SK-N-SH treated with all-trans-retinoic acid at 6 μM for 48 hours (cell line): ENCODE measurements around the gene RLN3.

Experiments used
- ATAC-seq: fragments of 200-7000 bp; cut with Tn5 transposase; 3 replicates; pipeline ENCODE4 v1.9.1; 2020; ENCODE audit warnings: mild to moderate bottlenecking, moderate library complexity
- ARNTL ChIP-seq: fragments of 450-650 bp; formaldehyde crosslinking; IDR thresholded peaks from 2 replicates; pipeline ENCODE4 v1.5.0; 2020; ENCODE audit warnings: low read depth, mild to moderate bottlenecking, moderate library complexity, borderline replicate concordance
- BACH2 ChIP-seq: fragments of 250-450 bp; sonication (Bioruptor Pico); IDR thresholded peaks from 2 replicates; pipeline ENCODE4 v1.9.0; 2021; ENCODE audit warnings: mild to moderate bottlenecking, borderline replicate concordance
- CREB5 ChIP-seq: fragments of 250-450 bp; sonication (Bioruptor Pico); IDR thresholded peaks from 2 replicates; pipeline ENCODE4 v1.5.1; 2020; ENCODE audit warnings: low read depth, mild to moderate bottlenecking, moderate library complexity
- CSDC2 ChIP-seq: fragments of 250-450 bp; sonication (Bioruptor Pico); IDR thresholded peaks from 2 replicates; pipeline ENCODE4 v1.5.0; 2020; ENCODE audit warnings: mild to moderate bottlenecking, moderate library complexity
- ESRRG ChIP-seq: fragments of 250-450 bp; sonication (Bioruptor Pico); IDR thresholded peaks from 2 replicates; pipeline ENCODE4 v1.6.1; 2021; ENCODE audit warnings: mild to moderate bottlenecking
- GLIS3 ChIP-seq: fragments of 250-450 bp; sonication (Bioruptor Pico); IDR thresholded peaks from 2 replicates; pipeline ENCODE4 v1.5.0; 2020; ENCODE audit warnings: mild to moderate bottlenecking, moderate library complexity
- ISL1 ChIP-seq: fragments of 250-450 bp; sonication (Bioruptor Pico); IDR thresholded peaks from 2 replicates; pipeline ENCODE4 v2.1.2; 2022; ENCODE audit warnings: mild to moderate bottlenecking, moderate library complexity
- POU6F1 ChIP-seq: fragments of 250-450 bp; sonication (Bioruptor Pico); IDR thresholded peaks from 2 replicates; pipeline ENCODE4 v1.8.0; 2021; ENCODE audit warnings: low read depth, mild to moderate bottlenecking, moderate library complexity, borderline replicate concordance
- PPARA ChIP-seq: fragments of 250-450 bp; sonication (Bioruptor Pico); IDR thresholded peaks from 2 replicates; pipeline ENCODE4 v1.5.0; 2020; ENCODE audit warnings: mild to moderate bottlenecking, borderline replicate concordance
- RARB ChIP-seq: fragments of 250-450 bp; sonication (Bioruptor Pico); IDR thresholded peaks from 2 replicates; pipeline ENCODE4 v1.8.0; 2021; ENCODE audit warnings: mild to moderate bottlenecking, moderate library complexity
- SNAI2 ChIP-seq: fragments of 250-450 bp; sonication (Bioruptor Pico); IDR thresholded peaks from 2 replicates; pipeline ENCODE4 v1.5.0; 2020; ENCODE audit warnings: mild to moderate bottlenecking, moderate library complexity
- TCF4 ChIP-seq: fragments of 250-450 bp; sonication (Bioruptor Pico); IDR thresholded peaks from 2 replicates; pipeline ENCODE4 v1.8.0; 2021; ENCODE audit warnings: mild to moderate bottlenecking, moderate library complexity, borderline replicate concordance
- TOX ChIP-seq: fragments of 250-450 bp; sonication (Bioruptor Pico); IDR thresholded peaks from 2 replicates; pipeline ENCODE4 v1.8.0; 2021; ENCODE audit warnings: mild to moderate bottlenecking, moderate library complexity, borderline replicate concordance
- TSHZ2 ChIP-seq: fragments of 250-450 bp; sonication (Bioruptor Pico); IDR thresholded peaks from 2 replicates; pipeline ENCODE4 v1.5.0; 2020; ENCODE audit warnings: mild to moderate bottlenecking, moderate library complexity
- ZC3H10 ChIP-seq: fragments of 250-450 bp; sonication (Bioruptor Pico); IDR thresholded peaks from 2 replicates; pipeline ENCODE4 v1.5.1; 2021; ENCODE audit warnings: mild to moderate bottlenecking, moderate library complexity
- ZFP3 ChIP-seq: fragments of 250-450 bp; sonication (Bioruptor Pico); IDR thresholded peaks from 2 replicates; pipeline ENCODE4 v1.5.0; 2020; ENCODE audit warnings: mild to moderate bottlenecking, moderate library complexity
- ZFP30 ChIP-seq: fragments of 450-650 bp; formaldehyde crosslinking; IDR thresholded peaks from 2 replicates; pipeline ENCODE4 v1.5.0; 2022; ENCODE audit warnings: mild to moderate bottlenecking, moderate library complexity
- ZNF565 ChIP-seq: fragments of 450-650 bp; formaldehyde crosslinking; conservative IDR thresholded peaks from 2 replicates; pipeline ENCODE4 v1.5.0; 2020; ENCODE audit warnings: low read depth, mild to moderate bottlenecking, moderate library complexity
- ZNF70 ChIP-seq: fragments of 450-650 bp; formaldehyde crosslinking; IDR thresholded peaks from 2 replicates; pipeline ENCODE4 v1.5.0; 2020; ENCODE audit warnings: mild to moderate bottlenecking, moderate library complexity
- ZNF8 ChIP-seq: fragments of 450-650 bp; formaldehyde crosslinking; IDR thresholded peaks from 2 replicates; pipeline ENCODE4 v1.5.0; 2020; ENCODE audit warnings: mild to moderate bottlenecking, moderate library complexity
- TF ChIP-seq, protein P1 (sequence below): fragments of 250-450 bp; sonication (Bioruptor Pico); IDR thresholded peaks from 2 replicates; pipeline ENCODE4 v1.8.0; 2020; ENCODE audit warnings: mild to moderate bottlenecking, moderate library complexity, borderline replicate concordance
- TF ChIP-seq, protein P2 (sequence below): fragments of 250-450 bp; sonication (Bioruptor Pico); IDR thresholded peaks from 2 replicates; pipeline ENCODE4 v1.5.1; 2021; ENCODE audit warnings: mild to moderate bottlenecking, moderate library complexity

Gene RLN3

DNA sequence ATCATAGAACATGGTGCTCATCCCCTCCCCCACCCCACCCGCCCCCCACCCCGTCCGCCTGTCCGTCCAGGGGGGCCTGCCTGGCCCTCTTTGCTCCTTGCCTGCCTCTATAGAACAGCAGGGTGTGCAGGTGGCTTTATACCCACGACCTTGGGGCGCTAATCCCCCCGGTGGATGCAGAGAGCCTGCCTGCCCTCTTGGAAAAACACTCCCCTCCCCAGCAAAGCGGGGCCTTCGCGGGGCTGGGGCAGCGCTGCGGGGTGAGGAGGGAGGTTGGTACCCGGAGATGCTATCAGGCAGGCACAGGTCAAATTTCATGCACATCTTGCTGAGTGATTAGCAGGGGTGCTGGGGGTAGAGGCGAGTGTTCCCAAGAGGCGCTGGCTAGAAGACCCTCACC, 43.8 kb upstream of the RLN3 start:
- TF ChIP-seq ZNF565 (CRISPR knock-in tag): no peak
- TF ChIP-seq ZFP3 (CRISPR knock-in tag): no peak
- TF ChIP-seq ZNF8 (CRISPR knock-in tag): no peak
- TF ChIP-seq SNAI2 (CRISPR knock-in tag): no peak
- no peak for TF ChIP-seq BACH2 (CRISPR knock-in tag)
- no peak for TF ChIP-seq TCF4 (CRISPR knock-in tag)
- no peak for TF ChIP-seq ZNF70 (CRISPR knock-in tag)
- TF ChIP-seq CSDC2: no peak
- TF ChIP-seq, protein P1, sequence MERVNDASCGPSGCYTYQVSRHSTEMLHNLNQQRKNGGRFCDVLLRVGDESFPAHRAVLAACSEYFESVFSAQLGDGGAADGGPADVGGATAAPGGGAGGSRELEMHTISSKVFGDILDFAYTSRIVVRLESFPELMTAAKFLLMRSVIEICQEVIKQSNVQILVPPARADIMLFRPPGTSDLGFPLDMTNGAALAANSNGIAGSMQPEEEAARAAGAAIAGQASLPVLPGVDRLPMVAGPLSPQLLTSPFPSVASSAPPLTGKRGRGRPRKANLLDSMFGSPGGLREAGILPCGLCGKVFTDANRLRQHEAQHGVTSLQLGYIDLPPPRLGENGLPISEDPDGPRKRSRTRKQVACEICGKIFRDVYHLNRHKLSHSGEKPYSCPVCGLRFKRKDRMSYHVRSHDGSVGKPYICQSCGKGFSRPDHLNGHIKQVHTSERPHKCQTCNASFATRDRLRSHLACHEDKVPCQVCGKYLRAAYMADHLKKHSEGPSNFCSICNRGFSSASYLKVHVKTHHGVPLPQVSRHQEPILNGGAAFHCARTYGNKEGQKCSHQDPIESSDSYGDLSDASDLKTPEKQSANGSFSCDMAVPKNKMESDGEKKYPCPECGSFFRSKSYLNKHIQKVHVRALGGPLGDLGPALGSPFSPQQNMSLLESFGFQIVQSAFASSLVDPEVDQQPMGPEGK (CRISPR knock-in tag): no peak
- no peak for TF ChIP-seq TOX (CRISPR knock-in tag)
- no peak for TF ChIP-seq TSHZ2 (CRISPR knock-in tag)
- TF ChIP-seq ZC3H10 (CRISPR knock-in tag): no peak
- TF ChIP-seq POU6F1 (CRISPR knock-in tag): no peak
- TF ChIP-seq, protein P2, sequence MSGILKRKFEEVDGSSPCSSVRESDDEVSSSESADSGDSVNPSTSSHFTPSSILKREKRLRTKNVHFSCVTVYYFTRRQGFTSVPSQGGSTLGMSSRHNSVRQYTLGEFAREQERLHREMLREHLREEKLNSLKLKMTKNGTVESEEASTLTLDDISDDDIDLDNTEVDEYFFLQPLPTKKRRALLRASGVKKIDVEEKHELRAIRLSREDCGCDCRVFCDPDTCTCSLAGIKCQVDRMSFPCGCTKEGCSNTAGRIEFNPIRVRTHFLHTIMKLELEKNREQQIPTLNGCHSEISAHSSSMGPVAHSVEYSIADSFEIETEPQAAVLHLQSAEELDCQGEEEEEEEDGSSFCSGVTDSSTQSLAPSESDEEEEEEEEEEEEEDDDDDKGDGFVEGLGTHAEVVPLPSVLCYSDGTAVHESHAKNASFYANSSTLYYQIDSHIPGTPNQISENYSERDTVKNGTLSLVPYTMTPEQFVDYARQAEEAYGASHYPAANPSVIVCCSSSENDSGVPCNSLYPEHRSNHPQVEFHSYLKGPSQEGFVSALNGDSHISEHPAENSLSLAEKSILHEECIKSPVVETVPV (CRISPR knock-in tag): no peak
- TF ChIP-seq GLIS3 (CRISPR knock-in tag): no peak
- TF ChIP-seq ARNTL: no peak
- TF ChIP-seq ZFP30 (CRISPR knock-in tag): no peak
- TF ChIP-seq PPARA (CRISPR knock-in tag): no peak
- TF ChIP-seq ESRRG (CRISPR knock-in tag): no peak
- ATAC-seq: no peak

DNA sequence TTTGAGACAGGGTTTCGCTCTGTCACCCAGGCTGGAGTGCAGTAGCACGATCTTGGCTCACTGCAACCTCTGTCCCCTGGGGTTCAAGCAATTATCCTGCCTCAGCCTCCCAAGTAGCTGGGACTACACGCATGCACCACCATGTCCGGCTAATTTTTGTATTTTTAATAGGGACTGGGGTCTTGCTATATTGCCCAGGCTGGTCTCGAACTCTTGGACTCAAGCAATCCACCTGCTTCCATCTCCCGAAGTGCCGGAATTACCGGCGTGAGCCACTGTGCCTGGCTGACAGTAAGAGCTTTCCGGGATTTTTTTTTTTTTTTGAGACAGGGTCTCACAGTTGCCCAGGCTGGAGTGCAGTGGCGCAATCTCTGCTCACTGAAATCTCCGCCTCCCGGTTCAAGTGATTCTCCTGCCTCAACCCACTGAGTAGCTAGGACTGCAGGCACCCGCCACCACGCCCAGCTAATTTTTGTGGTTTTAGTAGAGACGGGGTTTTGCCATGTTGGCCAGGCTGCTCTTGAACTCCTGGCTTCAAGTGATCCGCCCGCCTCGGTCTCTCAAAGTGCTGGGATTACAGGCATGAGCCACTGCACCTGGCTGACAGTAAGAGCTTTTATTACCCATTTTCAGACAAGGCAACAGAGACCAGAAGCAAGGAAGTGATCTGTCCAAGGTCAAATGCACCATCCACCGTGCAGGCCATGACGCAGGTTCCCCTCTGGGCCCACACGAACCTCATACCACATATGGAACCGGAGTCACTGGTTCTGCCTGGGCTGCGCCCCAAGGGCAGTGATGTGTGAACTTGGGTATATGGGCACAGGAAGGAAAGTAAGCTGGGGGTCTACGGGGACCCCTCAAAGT, 42.8 kb upstream of the RLN3 start:
- no peak for ATAC-seq
- TF ChIP-seq RARB (CRISPR knock-in tag) (no peak), ZNF70 (CRISPR knock-in tag) (no peak), POU6F1 (CRISPR knock-in tag) (no peak), ZNF8 (CRISPR knock-in tag) (no peak), GLIS3 (CRISPR knock-in tag) (no peak), PPARA (CRISPR knock-in tag) (no peak), TOX (CRISPR knock-in tag) (no peak), TCF4 (CRISPR knock-in tag) (no peak), CREB5 (CRISPR knock-in tag) (no peak), ZFP30 (CRISPR knock-in tag) (no peak), ESRRG (CRISPR knock-in tag) (no peak), ARNTL (no peak), BACH2 (CRISPR knock-in tag) (no peak), ZNF565 (CRISPR knock-in tag) (no peak), CSDC2 (no peak), ISL1 (CRISPR knock-in tag) (no peak)
- TF ChIP-seq, protein P1 (CRISPR knock-in tag): no peak
